ENCODE data around the gene COPG1. TPM values are rescaled to one million over a fixed set of nuclear protein-coding genes. Genes with fewer than 3 reads are reported as not detected.

COPG1 gene, protein sequence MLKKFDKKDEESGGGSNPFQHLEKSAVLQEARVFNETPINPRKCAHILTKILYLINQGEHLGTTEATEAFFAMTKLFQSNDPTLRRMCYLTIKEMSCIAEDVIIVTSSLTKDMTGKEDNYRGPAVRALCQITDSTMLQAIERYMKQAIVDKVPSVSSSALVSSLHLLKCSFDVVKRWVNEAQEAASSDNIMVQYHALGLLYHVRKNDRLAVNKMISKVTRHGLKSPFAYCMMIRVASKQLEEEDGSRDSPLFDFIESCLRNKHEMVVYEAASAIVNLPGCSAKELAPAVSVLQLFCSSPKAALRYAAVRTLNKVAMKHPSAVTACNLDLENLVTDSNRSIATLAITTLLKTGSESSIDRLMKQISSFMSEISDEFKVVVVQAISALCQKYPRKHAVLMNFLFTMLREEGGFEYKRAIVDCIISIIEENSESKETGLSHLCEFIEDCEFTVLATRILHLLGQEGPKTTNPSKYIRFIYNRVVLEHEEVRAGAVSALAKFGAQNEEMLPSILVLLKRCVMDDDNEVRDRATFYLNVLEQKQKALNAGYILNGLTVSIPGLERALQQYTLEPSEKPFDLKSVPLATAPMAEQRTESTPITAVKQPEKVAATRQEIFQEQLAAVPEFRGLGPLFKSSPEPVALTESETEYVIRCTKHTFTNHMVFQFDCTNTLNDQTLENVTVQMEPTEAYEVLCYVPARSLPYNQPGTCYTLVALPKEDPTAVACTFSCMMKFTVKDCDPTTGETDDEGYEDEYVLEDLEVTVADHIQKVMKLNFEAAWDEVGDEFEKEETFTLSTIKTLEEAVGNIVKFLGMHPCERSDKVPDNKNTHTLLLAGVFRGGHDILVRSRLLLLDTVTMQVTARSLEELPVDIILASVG
- total RNA-seq (114 and 137 TPM in 2 replicates), polyA plus RNA-seq (128 and 154 TPM in 2 replicates)

DNA sequence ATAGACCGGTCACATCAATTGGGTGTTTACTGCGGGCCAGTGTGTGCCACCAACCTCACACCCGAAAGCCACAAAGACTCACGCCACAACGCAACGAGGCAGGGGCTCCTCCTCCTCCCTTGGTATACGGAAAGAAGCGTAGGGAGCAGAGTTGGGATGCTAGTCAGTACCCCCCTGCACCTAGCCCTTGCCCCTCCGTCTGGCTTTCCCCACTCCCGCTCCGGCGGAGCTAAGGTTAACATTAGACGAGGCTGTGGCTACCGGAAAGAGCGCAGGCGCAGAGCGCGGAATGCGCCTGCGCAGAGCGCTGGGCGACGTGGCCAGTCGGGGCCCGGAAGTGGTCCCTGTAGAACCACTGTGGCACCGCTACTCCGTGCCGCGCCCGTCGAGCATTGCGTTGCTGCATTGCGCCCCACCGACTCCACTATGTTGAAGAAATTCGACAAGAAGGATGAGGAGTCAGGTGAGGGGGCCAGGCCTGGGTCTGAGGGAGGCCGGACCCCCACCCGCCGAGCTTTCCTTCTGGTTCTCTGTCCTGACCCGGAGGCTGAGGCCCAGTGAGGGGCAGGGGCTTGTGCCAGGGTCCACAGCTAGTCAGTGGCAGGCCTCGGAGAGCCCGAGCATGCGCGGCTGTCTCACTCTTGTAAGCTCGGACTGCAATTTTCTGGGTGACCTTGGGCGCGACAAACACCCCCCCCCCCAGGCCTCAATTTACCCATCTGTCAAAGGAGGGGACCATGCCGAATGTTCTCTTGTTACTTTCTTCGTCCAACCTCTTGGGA lies at the start of gene COPG1:
Gene COPG1 (plus strand): TSS at position 323 of the 782 bp plus-strand sequence. CDS start 104 bp downstream, at position 427.
- H3K4me3 ChIP-seq = peak within 1 kb of the TSS; percentile 64
- TF ChIP-seq, protein P1, sequence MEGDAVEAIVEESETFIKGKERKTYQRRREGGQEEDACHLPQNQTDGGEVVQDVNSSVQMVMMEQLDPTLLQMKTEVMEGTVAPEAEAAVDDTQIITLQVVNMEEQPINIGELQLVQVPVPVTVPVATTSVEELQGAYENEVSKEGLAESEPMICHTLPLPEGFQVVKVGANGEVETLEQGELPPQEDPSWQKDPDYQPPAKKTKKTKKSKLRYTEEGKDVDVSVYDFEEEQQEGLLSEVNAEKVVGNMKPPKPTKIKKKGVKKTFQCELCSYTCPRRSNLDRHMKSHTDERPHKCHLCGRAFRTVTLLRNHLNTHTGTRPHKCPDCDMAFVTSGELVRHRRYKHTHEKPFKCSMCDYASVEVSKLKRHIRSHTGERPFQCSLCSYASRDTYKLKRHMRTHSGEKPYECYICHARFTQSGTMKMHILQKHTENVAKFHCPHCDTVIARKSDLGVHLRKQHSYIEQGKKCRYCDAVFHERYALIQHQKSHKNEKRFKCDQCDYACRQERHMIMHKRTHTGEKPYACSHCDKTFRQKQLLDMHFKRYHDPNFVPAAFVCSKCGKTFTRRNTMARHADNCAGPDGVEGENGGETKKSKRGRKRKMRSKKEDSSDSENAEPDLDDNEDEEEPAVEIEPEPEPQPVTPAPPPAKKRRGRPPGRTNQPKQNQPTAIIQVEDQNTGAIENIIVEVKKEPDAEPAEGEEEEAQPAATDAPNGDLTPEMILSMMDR (IDR thresholded peaks at IDR 0.05; ENCODE audit: low read depth, low read length) = no peak
- peaks cover 3% of the 10 kb centered on the region for H3K4me1 ChIP-seq (ENCODE audit: low read depth)
- peak within 1 kb of the TSS; percentile 77 for H3K27ac ChIP-seq
- peak; percentile 89 to 90 for DNase-seq (ENCODE audit: low read depth in 1 of 2, low spot score in 1 of 2)
- H3K36me3 ChIP-seq = peaks cover 23% of the 10 kb centered on the region
- no peaks in the 10 kb centered on the region for H3K27me3 ChIP-seq
- H3K9me3 ChIP-seq (ENCODE audit: low read depth) = no peaks in the 10 kb centered on the region

DNA sequence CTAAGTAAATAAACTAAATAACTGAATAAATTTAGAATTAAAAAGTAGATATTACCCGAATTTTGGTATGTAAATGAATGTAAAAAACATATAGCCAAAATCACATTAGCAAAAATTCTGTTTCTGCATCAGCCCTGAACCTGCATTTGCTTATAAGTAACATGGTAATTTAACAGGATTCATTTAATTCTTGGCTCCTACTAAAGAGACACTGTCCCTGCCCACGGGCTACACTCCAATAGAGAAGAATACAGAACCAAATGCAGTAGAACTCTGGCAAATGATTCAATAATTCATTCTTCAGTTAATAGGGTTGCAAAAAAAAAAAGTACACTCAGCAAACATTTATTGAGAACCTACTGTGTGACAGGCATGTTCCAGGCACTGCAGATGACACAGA lies 44.9 kb upstream of the COPG1 start:
- H3K4me3 ChIP-seq = no peak overlapping the region
- H3K36me3 ChIP-seq = no peaks in the 10 kb centered on the region
- H3K9me3 ChIP-seq (ENCODE audit: low read depth) = no peaks in the 10 kb centered on the region
- no peak overlapping the region for H3K27ac ChIP-seq
- TF ChIP-seq, protein P1 (IDR thresholded peaks at IDR 0.05; ENCODE audit: low read depth, low read length) = no peak
- no peak for DNase-seq (ENCODE audit: low read depth in 1 of 2, low spot score in 1 of 2)
- no peaks in the 10 kb centered on the region for H3K4me1 ChIP-seq (ENCODE audit: low read depth)
- no peaks in the 10 kb centered on the region for H3K27me3 ChIP-seq

DNA sequence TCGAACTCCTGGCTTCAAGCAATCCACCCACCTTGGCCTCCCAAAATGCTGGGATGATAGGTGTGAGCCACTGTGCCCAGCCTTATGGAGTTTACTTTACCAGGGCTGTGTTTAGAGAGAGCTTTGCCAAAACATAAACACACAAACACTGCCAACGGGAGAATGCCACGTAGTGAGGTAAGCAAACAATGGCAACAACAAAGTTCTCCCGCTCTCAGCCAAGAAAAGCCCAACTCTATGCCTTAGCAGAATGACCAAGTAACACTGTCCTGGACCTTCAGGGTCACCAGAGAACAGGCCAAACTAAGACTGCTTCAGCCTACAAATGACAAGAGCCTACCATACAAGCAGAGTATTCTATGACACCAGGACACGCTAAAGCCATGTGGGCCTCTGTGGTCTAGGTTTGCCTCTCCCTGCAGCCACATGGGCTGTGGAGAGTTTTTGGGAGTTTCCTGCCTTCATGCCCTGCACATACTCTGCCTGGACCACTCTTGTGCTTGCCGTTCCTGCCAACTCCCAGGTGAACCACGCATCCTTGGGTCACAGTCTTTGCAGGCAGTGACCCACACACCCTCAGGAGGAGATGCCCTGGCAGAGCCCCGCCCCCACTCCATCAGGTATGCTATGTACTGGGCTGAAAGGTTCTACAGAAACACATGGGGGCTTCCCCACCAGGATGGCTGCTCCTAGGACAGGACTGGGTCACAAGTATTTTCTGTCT lies 44.1 kb upstream of the COPG1 start:
- H3K4me1 ChIP-seq (ENCODE audit: low read depth) = no peaks in the 10 kb centered on the region
- no peaks in the 10 kb centered on the region for H3K36me3 ChIP-seq
- H3K27ac ChIP-seq = no peak overlapping the region
- H3K4me3 ChIP-seq = no peak overlapping the region
- no peak for DNase-seq (ENCODE audit: low read depth in 1 of 2, low spot score in 1 of 2)
- no peaks in the 10 kb centered on the region for H3K27me3 ChIP-seq
- H3K9me3 ChIP-seq (ENCODE audit: low read depth) = no peaks in the 10 kb centered on the region
- TF ChIP-seq, protein P1 (IDR thresholded peaks at IDR 0.05; ENCODE audit: low read depth, low read length) = no peak

DNA sequence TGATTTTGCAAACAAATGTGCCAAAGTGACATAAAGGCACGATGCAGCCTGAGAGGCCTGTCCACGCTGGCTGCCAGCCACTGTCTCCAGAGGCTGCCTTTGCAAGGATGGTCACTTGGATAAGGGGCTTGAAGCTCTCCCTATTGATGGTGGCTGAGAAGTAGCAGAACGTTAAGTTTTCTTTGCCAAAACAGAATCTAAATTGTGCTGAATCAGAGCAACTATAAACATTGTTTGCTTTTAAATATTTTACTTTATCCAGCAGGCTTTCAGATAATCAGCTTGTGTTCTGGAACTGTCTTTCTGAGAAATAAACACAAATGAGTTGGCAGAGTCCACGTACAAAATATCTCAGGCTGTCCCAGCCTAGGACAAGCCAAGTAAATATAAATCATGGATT lies 41.9 kb upstream of the COPG1 start:
- Histone ChIP-seq H3K27ac (no peak overlapping the region), H3K27me3 (no peaks in the 10 kb centered on the region), H3K4me1 (ENCODE audit: low read depth) (no peaks in the 10 kb centered on the region), H3K36me3 (no peaks in the 10 kb centered on the region), H3K4me3 (no peak overlapping the region), H3K9me3 (ENCODE audit: low read depth) (no peaks in the 10 kb centered on the region)
- TF ChIP-seq, protein P1 (IDR thresholded peaks at IDR 0.05; ENCODE audit: low read depth, low read length) = no peak
- no peak for DNase-seq (ENCODE audit: low read depth in 1 of 2, low spot score in 1 of 2)

All from cardiac muscle cell (in vitro differentiated cells and primary cell).